ENCODE results near the gene FAM107B.

The FAM107B gene

GRCh38 chr10:14563076-14563336 lies 211.7 kb downstream of the FAM107B start:
- H3K27ac ChIP-seq = no peak overlapping the region
- TF ChIP-seq ZFX (IDR thresholded peaks at IDR 0.05) = no peak
- TF ChIP-seq CTCF (conservative IDR thresholded peaks at IDR 0.05) = no peak

DNA sequence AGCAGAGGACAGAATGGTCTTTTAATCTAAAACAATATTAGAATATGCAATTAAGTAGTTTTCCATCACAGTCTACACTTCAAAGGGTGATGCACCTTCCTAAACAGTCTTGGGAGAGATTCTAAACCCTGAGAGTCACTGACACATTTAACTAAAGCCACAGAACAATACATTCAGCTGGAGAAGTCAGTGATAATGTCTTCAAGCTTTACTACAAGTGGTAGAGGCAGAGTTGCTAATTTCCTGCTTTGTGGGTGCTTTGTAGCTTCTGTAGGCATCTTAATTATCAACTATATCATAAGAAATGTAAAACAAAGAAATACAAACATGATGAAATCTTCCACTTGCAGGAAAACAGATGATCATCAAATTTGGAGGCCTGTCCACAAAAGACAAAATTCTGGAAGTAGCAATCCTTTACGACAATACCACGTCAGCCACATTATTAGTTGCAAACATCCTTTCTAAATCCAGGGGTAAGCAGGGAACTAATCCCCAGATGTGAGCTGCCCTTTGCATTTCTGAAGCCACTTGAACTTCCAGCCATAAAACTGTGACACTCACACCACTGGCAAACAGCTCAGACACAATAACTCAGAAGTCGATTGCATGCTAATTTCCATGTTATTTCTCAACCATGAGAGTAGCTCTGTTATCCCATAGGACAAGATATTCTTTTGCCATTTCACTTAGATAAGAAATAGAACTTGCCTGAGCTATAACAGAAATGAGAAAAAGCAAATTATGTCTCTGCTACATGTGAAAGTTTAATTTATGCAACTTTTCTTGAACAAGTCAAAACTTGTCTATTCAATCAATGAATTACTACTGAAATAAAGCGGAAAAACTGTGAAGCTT lies 212.2 kb downstream of the FAM107B start:
- no peak overlapping the region for H3K27ac ChIP-seq
- TF ChIP-seq CTCF (conservative IDR thresholded peaks at IDR 0.05) (no peak), ZFX (IDR thresholded peaks at IDR 0.05) (no peak)

DNA sequence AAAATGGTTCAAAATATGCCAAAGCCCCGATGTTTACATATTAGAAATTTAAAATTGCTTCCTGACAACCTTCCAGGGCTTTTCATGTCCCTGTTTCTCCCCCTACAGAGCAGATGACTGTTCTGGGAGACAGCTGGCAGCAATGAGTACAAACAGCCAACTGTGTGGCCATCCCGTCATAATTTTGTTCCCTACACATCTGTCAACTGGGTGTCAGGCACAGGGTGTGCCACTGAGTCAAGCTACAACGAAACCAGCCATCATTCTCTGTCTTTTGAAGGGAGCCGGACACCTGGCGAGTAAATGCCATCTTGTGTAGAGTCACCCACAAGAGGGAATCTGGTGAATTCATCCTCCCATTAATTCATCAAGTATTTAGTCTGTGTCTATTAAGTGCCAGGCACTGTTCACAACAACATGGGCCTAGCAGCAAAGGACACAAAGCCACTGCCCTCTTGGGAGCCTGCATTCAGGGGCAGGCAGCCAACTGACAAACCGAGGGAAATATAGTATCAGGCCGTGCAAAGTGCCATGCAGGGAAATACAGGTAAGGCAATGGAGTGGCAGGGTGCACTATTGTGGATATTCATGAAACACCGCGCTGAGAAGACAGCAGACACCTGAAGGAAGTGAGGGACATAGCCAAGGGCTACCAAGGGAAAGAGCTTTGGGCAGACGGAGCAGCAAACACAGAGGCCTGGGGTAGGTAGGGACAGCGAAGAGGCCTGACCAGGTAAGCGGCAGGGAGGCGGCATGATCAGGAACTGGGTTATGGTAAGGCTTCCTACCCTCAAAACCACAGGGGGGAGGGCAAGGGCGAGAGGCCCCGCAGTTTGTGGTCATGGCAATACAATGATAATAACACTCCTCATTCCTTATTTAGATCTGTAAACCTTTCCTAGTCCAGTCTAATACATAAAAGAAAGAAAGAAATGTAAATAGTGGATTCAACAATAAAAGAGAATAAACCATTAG lies 213.6 kb downstream of the FAM107B start:
- H3K27ac ChIP-seq = no peak overlapping the region
- TF ChIP-seq CTCF (conservative IDR thresholded peaks at IDR 0.05) = no peak
- no peak for TF ChIP-seq ZFX (IDR thresholded peaks at IDR 0.05)

DNA sequence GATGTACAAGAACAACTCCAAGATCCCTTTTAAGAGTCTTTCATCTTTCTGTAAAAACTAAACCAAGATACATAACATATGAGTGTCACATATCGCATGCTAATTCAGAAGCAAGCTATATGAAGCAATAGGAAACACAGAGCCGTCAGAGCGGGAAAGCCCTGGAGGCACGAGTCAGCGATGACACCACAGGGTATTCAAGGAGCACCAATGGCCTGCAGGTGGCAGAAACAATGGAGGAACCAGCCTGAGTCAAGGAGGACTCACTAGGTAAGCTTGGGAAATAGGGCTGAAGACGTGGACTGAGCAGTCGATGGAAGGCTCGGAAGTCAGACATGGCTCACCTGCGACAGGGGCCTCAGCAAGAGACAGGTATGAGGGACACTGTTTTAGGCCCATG lies 214.4 kb downstream of the FAM107B start:
- H3K27ac ChIP-seq = no peak overlapping the region
- TF ChIP-seq ZFX (IDR thresholded peaks at IDR 0.05) (no peak), CTCF (conservative IDR thresholded peaks at IDR 0.05) (peak; percentile 20)

DNA sequence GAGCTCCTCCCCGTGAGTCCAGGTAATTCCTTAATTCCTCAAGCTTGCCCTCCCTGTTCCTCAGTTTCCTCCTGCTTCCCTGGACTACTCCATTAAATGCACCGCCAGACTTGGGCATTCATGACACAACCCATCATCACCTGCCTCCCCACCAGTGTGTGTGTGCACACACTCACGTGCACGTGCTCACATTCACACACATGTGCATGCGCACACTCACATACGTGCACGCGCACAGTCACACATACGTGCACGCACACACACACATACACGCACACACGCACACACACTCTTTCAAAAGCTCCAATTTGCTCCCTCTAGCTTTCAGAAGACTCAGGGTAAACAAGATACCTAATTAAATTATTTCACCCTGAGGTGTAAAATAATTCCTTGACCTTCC lies 216.7 kb downstream of the FAM107B start:
- TF ChIP-seq ZFX (IDR thresholded peaks at IDR 0.05) (no peak), CTCF (conservative IDR thresholded peaks at IDR 0.05) (no peak)
- H3K27ac ChIP-seq = no peak overlapping the region

GRCh38 chr10:14557567-14557966 lies 217.1 kb downstream of the FAM107B start:
- no peak overlapping the region for H3K27ac ChIP-seq
- TF ChIP-seq CTCF (conservative IDR thresholded peaks at IDR 0.05) (no peak), ZFX (IDR thresholded peaks at IDR 0.05) (no peak)
